ENCODE measurements around the gene ZRANB2.

The ZRANB2 gene

DNA sequence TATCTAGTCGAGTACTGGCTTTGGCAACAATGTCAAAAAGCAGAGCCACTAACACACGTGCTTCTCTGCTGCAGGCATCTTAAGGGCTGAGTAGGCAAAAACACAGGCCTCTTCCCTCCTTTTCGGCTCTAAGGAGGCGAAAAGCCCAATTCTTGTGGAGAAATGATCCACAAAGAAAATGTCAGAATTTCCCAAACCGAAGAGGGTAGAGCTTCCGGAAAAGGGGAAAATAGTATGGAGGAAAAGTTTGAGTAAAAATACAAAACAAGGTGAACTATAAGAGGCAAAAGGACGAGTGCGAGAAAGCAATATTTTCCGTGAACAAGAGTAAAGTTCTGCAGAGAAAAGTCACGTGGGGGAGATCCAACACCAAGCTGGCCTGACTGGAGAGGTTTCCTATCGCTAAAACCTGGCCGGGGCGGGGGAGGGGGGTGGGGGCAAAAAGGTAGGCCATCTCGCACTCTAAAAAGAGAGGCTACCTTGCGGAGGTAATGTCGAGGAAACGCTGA is 551 bp downstream of the ZRANB2 start:
- ChIA-PET POLR2A (interaction anchor here (1.3 kb wide), 1 partner anchor 8 kb away, joined by 4 read pairs; no protein-coding TSS in a partner anchor), CTCF (no interaction called here)
- TF ChIP-seq L3MBTL2 (conservative IDR thresholded peaks at IDR 0.05): peak; percentile 82
- no peak for TF ChIP-seq SP1 (IDR thresholded peaks at IDR 0.05)
- DNase-seq (ENCODE audit: extremely low spot score): peak; percentile 65

DNA sequence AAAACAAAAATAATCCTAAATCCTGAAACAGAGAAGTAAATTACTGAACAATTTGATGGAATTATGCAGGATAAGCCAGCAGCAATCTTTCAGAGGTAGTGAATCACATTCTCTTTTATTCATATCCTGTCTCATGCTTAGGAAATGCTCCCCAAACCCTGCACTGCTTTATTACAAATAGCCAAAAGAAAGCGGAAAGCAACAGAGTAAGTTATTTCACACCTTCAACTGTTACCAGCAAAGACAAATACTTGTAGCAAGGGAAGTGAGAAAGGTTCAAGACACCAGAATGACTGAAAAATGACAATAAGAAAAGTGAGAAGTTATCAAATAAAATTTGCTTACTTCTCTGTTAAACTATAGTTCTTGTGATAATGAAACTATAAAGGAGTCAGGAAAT is 6.2 kb downstream of the ZRANB2 start:
- no peak for DNase-seq (ENCODE audit: extremely low spot score)
- ChIA-PET POLR2A (no interaction called here), CTCF (no interaction called here)
- TF ChIP-seq ARNT (IDR thresholded peaks at IDR 0.05): no peak

DNA sequence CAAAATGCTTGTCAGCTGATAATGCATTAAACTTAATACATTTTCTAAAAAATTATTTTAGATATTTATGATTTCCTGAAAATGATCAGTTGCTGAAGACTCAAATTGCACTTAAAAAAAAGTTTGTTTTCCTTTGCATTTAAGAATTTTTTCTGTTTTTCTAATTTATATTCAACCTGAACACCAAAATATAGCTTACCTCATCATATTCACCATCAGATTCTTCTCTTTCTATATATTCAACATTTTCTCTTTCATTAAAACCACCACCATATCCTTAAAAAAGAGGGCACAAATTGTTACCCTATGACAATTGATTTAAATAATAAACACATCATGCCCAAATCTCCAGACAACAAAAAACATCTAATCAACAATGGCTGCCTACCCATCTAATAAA is 8.6 kb downstream of the ZRANB2 start:
- DNase-seq (ENCODE audit: extremely low spot score): no peak
- ChIA-PET POLR2A (interaction anchor here (1.6 kb wide), 1 partner anchor 9 kb away, joined by 4 read pairs; the partner anchor contains the start of gene ZRANB2), CTCF (interaction anchor here (1.2 kb wide), 1 partner anchor 9 kb away, joined by 3 read pairs; the partner anchor contains the start of gene ZRANB2)
- TF ChIP-seq CTBP1 (IDR thresholded peaks at IDR 0.05; ENCODE audit: borderline replicate concordance) (no peak), ELF4 (IDR thresholded peaks at IDR 0.05) (no peak), L3MBTL2 (conservative IDR thresholded peaks at IDR 0.05) (no peak), ARNT (IDR thresholded peaks at IDR 0.05) (no peak), ZNF384 (IDR thresholded peaks at IDR 0.05) (no peak), HDGF (IDR thresholded peaks at IDR 0.05; ENCODE audit: borderline replicate concordance) (no peak), NFRKB (IDR thresholded peaks at IDR 0.05) (no peak), FOXK2 (IDR thresholded peaks at IDR 0.05) (no peak), BHLHE40 (IDR thresholded peaks at IDR 0.05; ENCODE audit: borderline replicate concordance) (no peak), FOXM1 (IDR thresholded peaks at IDR 0.05; ENCODE audit: borderline replicate concordance) (no peak), SP1 (IDR thresholded peaks at IDR 0.05) (no peak)

DNA sequence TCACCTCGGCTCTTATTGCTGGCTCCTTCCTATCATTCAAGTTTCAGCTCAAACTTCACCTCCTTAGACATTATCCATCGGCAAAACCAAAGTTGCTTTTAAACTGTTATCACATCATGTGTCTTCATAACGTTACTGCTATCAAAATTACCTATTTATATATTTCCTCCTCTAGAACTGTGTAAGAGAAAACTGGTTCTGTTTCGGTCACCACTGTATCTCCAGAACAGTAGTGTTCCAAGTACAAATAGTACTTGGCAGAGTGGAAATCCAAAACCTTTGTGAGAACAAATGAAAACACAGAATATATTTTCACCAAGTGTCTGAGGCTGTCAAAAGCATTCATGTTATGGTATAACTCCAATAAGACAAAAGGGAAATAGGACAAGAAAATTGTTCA is 9.1 kb downstream of the ZRANB2 start:
- no peak for DNase-seq (ENCODE audit: extremely low spot score)
- ChIA-PET POLR2A (interaction anchor here (1.6 kb wide), 1 partner anchor 9 kb away, joined by 4 read pairs; the partner anchor contains the start of gene ZRANB2), CTCF (no interaction called here)
- TF ChIP-seq NFRKB (IDR thresholded peaks at IDR 0.05) (no peak), FOXK2 (IDR thresholded peaks at IDR 0.05) (no peak), FOXM1 (IDR thresholded peaks at IDR 0.05; ENCODE audit: borderline replicate concordance) (no peak), TARDBP (IDR thresholded peaks at IDR 0.05) (no peak), ELF4 (IDR thresholded peaks at IDR 0.05) (no peak), FOXA1 (IDR thresholded peaks at IDR 0.05) (no peak), L3MBTL2 (conservative IDR thresholded peaks at IDR 0.05) (no peak), ARNT (IDR thresholded peaks at IDR 0.05) (no peak), SUZ12 (IDR thresholded peaks at IDR 0.05) (no peak)
- TF ChIP-seq, protein P1, sequence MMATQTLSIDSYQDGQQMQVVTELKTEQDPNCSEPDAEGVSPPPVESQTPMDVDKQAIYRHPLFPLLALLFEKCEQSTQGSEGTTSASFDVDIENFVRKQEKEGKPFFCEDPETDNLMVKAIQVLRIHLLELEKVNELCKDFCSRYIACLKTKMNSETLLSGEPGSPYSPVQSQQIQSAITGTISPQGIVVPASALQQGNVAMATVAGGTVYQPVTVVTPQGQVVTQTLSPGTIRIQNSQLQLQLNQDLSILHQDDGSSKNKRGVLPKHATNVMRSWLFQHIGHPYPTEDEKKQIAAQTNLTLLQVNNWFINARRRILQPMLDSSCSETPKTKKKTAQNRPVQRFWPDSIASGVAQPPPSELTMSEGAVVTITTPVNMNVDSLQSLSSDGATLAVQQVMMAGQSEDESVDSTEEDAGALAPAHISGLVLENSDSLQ (IDR thresholded peaks at IDR 0.05): no peak

DNA sequence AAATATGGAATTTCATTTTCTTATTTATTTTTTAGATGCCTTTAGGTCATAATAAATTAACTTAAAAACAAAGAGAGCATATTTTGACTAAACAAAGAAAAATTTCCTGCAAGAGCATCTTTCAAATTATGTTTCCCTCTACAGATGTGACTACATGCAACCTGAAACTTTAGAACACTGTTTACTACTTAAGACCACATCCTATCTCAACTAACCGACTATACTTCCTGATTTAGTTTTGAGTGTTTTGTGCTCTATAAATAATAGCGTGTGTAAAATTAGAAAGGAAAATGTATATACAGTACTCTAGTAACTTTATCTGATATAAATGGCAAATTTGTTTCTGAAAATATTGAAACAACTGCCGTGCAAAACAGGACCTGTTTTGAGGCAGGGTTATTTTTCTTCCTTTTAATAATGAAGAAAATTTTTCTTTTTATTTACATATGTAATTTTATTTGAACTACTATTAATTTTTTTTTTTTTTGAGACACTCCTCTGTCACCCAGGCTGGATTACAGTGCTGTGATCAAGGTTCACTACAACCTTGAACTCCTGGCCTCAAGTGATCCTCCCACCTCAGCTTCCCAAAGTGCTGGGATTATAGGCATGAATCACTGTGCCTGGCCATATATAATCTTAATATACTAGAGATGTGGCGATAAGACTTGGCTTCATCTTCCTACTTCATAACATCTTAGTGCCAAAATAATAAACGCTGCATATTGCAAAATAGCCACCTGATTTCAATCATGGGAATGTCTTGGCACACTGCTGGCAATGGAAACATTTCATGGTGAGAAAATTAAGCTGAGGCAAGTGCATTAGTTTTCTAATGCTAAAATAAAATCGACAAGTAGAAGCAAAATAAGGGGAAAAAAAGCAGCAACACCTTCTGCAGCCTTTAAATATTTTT is 12.3 kb downstream of the ZRANB2 start:
- TF ChIP-seq CTBP1 (IDR thresholded peaks at IDR 0.05; ENCODE audit: borderline replicate concordance): no peak
- no peak for TF ChIP-seq SP1 (IDR thresholded peaks at IDR 0.05)
- TF ChIP-seq ARNT (IDR thresholded peaks at IDR 0.05): no peak
- no peak for TF ChIP-seq FOXA1 (IDR thresholded peaks at IDR 0.05)
- TF ChIP-seq SUZ12 (IDR thresholded peaks at IDR 0.05): no peak
- TF ChIP-seq TARDBP (IDR thresholded peaks at IDR 0.05): no peak
- DNase-seq (ENCODE audit: extremely low spot score): no peak
- ChIA-PET CTCF (no interaction called here), POLR2A (no interaction called here)

DNA sequence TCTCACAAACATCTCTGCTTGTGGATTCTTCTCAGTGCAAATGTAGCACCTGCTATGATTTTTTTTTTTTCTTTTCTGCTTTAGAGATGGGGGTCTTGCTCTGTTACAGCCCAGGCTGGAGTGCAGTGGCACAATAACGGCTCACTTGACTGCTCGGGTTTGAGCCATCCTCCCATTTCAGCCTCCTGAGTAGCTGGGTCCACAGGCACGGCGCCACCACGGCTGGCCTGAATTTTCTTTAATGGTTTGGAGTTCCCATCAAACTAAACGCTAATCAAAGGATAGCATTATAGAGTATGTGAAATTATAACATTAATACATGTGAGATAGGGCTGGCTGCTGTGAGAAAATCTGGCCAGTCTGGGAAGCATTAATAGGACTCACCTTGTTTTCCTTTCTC is 26.0 kb downstream of the ZRANB2 start:
- DNase-seq (ENCODE audit: extremely low spot score): no peak
- ChIA-PET POLR2A (no interaction called here), CTCF (no interaction called here)
- TF ChIP-seq SP1 (IDR thresholded peaks at IDR 0.05) (no peak), ELF4 (IDR thresholded peaks at IDR 0.05) (no peak), LEF1 (IDR thresholded peaks at IDR 0.05; ENCODE audit: borderline replicate concordance) (no peak), FOXM1 (IDR thresholded peaks at IDR 0.05; ENCODE audit: borderline replicate concordance) (no peak), FOXK2 (IDR thresholded peaks at IDR 0.05) (no peak), L3MBTL2 (conservative IDR thresholded peaks at IDR 0.05) (no peak), FOXA1 (IDR thresholded peaks at IDR 0.05) (no peak), SUZ12 (IDR thresholded peaks at IDR 0.05) (no peak), CTBP1 (IDR thresholded peaks at IDR 0.05; ENCODE audit: borderline replicate concordance) (no peak)
- TF ChIP-seq, protein P1 (IDR thresholded peaks at IDR 0.05): no peak

DNA sequence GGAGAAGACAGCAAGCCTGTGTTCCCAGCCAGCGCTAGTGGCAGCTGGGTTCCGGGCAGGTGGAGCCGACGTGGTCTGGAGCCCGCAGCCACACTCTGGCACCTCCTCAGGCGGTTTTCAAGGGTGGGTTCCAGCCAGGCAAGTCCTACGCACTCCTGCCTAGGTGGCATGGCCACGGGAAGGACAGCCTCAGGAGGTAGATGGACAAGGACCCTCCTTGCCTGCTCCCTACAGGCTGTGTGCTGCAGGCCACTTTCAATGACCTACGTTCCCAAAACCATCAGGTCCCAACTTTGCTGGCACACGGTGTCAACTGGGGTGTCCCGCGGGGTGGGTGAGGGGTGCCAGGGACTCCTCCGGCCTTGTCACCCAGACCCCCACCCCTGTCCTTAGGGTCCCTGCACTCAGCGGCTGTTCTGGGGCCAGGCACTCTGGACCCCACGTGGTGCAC is 26.5 kb downstream of the ZRANB2 start:
- POLR2A ChIA-PET: no interaction called here
- DNase-seq (ENCODE audit: extremely low spot score): no peak
- TF ChIP-seq FOXM1 (IDR thresholded peaks at IDR 0.05; ENCODE audit: borderline replicate concordance) (no peak), LEF1 (IDR thresholded peaks at IDR 0.05; ENCODE audit: borderline replicate concordance) (no peak), CTBP1 (IDR thresholded peaks at IDR 0.05; ENCODE audit: borderline replicate concordance) (no peak), BHLHE40 (IDR thresholded peaks at IDR 0.05; ENCODE audit: borderline replicate concordance) (no peak), ZNF384 (IDR thresholded peaks at IDR 0.05) (no peak), ELF4 (IDR thresholded peaks at IDR 0.05) (no peak), NFRKB (IDR thresholded peaks at IDR 0.05) (no peak), ARNT (IDR thresholded peaks at IDR 0.05) (no peak), HDGF (IDR thresholded peaks at IDR 0.05; ENCODE audit: borderline replicate concordance) (no peak), TARDBP (IDR thresholded peaks at IDR 0.05) (no peak), FOXA1 (IDR thresholded peaks at IDR 0.05) (no peak), SUZ12 (IDR thresholded peaks at IDR 0.05) (no peak), L3MBTL2 (conservative IDR thresholded peaks at IDR 0.05) (no peak), FOXK2 (IDR thresholded peaks at IDR 0.05) (no peak), SP1 (IDR thresholded peaks at IDR 0.05) (no peak)
- TF ChIP-seq, protein P1 (IDR thresholded peaks at IDR 0.05): no peak
- CTCF ChIA-PET: no interaction called here
